GM12878 (cell line): ENCODE measurements around the gene PPP1R9B. TPM values are rescaled to one million over a fixed set of nuclear protein-coding genes. Genes with fewer than 3 reads are reported as not detected.

ENCODE experiments used
- BACH1 ChIP-seq: fragments of 450-650 bp; IDR thresholded peaks from 2 replicates; pipeline ENCODE4 v1.6.1; 2017; ENCODE audit warnings: mild to moderate bottlenecking, borderline replicate concordance
- CBFB ChIP-seq: IDR thresholded peaks from 2 replicates; pipeline ENCODE4 v1.6.1; 2016; ENCODE audit warnings: antibody characterized with exemption, low read depth
- CHD4 ChIP-seq: fragments of 200-600 bp; sonication (generic); IDR thresholded peaks from 2 replicates; pipeline ENCODE4 v1.6.1; 2016; ENCODE audit warnings: mild to moderate bottlenecking
- FOXK2 ChIP-seq: fragments of 450-650 bp; IDR thresholded peaks from 2 replicates; pipeline ENCODE4 v1.6.1; 2017; ENCODE audit warnings: mild to moderate bottlenecking, moderate library complexity
- MYB ChIP-seq: fragments of 150-350 bp; IDR thresholded peaks from 2 replicates; pipeline ENCODE4 v1.6.1; 2014; ENCODE audit warnings: mild to moderate bottlenecking, low read depth, low read length, borderline replicate concordance
- NBN ChIP-seq: fragments of 450-650 bp; IDR thresholded peaks from 2 replicates; pipeline ENCODE4 v1.6.1; 2016
- NFYA ChIP-seq: IDR thresholded peaks from 2 replicates; pipeline ENCODE4 v1.6.1; 2011; ENCODE audit warnings: low read depth, mild to moderate bottlenecking, low read length, improper control_type of control experiment, borderline replicate concordance
- NRF1 ChIP-seq: conservative IDR thresholded peaks from 2 replicates; pipeline ENCODE4 v1.6.1; 2011; ENCODE audit warnings: mild to moderate bottlenecking, low read depth, low read length, improper control_type of control experiment
- RAD51 ChIP-seq: fragments of 450-650 bp; IDR thresholded peaks from 2 replicates; pipeline ENCODE4 v1.6.1; 2016; ENCODE audit warnings: moderate library complexity, mild to moderate bottlenecking, inconsistent platforms
- RUNX3 ChIP-seq: IDR thresholded peaks from 2 replicates; pipeline ENCODE4 v1.6.1; 2012; ENCODE audit warnings: low read length, inconsistent platforms
- SMAD5 ChIP-seq: IDR thresholded peaks from 2 replicates; pipeline ENCODE4 v1.6.1; 2016; ENCODE audit warnings: antibody characterized with exemption, low read depth
- SMC3 ChIP-seq: IDR thresholded peaks from 2 replicates; pipeline ENCODE4 v1.6.1; 2011; ENCODE audit warnings: low read length, improper control_type of control experiment, borderline replicate concordance
- SPI1 ChIP-seq: IDR thresholded peaks from 2 replicates; pipeline ENCODE4 v1.6.1; 2011; ENCODE audit warnings: low read depth, mild to moderate bottlenecking, low read length, moderate library complexity, borderline replicate concordance; ENCODE audit not compliant: insufficient read depth
- SUPT20H ChIP-seq: IDR thresholded peaks from 2 replicates; pipeline ENCODE4 v1.6.1; 2011; ENCODE audit warnings: low read depth, mild to moderate bottlenecking, low read length, moderate library complexity, borderline replicate concordance; ENCODE audit not compliant: control insufficient read depth
- polyA plus RNA-seq, 11 experiments: library from polyadenylated mRNA; depleted of rRNA in 4 of 11; unstranded in 6 of 11; stranded (reverse) in 5 of 11; fragments of >200 nt; fragmentation: Nextera tagmentation in 4 of 11; fragmentation: Illumina TruSeq in 1 of 11; extraction: Ambion mirVana in 4 of 11; extraction: Trizol in 1 of 11; gene quantifications; 1 replicate in 1 of 11; 2 replicates in 10 of 11; pipeline versions ENCODE4 v1.2.1 to v1.2.3, GENCODE V29; 2011 to 2016; ENCODE audit warnings: inconsistent platforms in 2 of 11, missing spikeins in 2 of 11, low read depth in 1 of 11
- total RNA-seq, 4 experiments: library from RNA; depleted of rRNA in 3 of 4; stranded (reverse); fragments of >200 nt in 3 of 4; fragmentation: Illumina TruSeq in 1 of 4; extraction: Trizol in 1 of 4; gene quantifications; 2 replicates each; pipeline versions ENCODE4 v1.2.1 to v1.2.3, GENCODE V29; 2013 to 2021
- TF ChIP-seq, protein P1 (sequence below), 3 experiments: IDR thresholded peaks in 2 of 3; conservative IDR thresholded peaks in 1 of 3; 2 replicates each; pipeline ENCODE4 v1.5.1; 2011; ENCODE audit warnings: low read depth in 3 of 3, low read length in 3 of 3, mild to moderate bottlenecking in 3 of 3, control low read depth in 2 of 3, moderate library complexity in 2 of 3, inconsistent platforms in 1 of 3, mixed read lengths in 1 of 3; ENCODE audit not compliant: control insufficient read depth in 2 of 3, insufficient read depth in 1 of 3; ENCODE audit errors: extremely low read depth in 1 of 3
- TF ChIP-seq, protein P2 (sequence below): fragments of 450-650 bp; IDR thresholded peaks from 2 replicates; pipeline ENCODE4 v1.6.1; 2016; ENCODE audit warnings: mild to moderate bottlenecking
- TF ChIP-seq, protein P3 (sequence below): IDR thresholded peaks from 2 replicates; pipeline ENCODE4 v1.6.1; 2011; ENCODE audit warnings: low read depth, mild to moderate bottlenecking, low read length, moderate library complexity, borderline replicate concordance; ENCODE audit errors: extremely low read depth
- TF ChIP-seq, protein P4 (sequence below): IDR thresholded peaks from 2 replicates; pipeline ENCODE4 v1.6.1; 2011; ENCODE audit warnings: mild to moderate bottlenecking, low read depth, low read length, moderate library complexity; ENCODE audit not compliant: insufficient replicate concordance
- TF ChIP-seq, protein P5 (sequence below): fragments of 450-650 bp; formaldehyde crosslinking; IDR thresholded peaks from 2 replicates; pipeline ENCODE4 v1.5.0; 2022; ENCODE audit warnings: mild to moderate bottlenecking, missing genetic modification characterization

PPP1R9B gene
- total and polyA plus RNA-seq, 10 of the 15 experiments (the other 5 are each of a cell fraction or from before 2014, with no cell fraction given), result 0.20 to 107 (median 37.5) TPM

DNA sequence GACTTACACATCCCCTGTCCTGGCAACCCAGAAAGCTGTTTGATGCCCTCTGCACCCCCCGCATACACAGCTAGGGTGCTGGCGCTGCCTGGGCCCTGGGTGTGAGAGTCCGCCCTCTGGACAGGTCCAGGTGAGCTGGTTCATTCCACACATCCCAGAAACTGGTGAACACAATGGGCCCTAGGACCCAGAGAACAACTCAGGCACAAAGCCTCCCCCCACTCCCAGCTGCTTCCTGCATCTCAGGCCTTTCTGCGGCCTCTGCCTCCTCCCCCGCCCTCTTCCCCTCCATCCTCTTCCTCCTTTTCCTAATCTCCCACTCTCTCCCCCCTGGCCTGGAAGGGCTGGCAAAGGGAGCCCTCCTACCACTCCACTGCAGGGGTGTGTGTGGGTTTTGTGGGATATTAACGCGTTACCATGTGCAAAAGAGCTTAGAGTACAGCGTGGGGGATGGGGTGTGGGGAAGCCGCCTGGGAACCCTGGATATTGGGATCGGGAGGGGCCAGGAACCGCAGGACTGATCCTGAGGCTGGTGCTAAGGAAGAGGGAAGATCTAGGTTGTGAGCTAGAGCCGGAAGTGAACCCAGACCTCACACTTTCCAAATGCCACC, 1.6 kb upstream of the PPP1R9B start (continued):
- peak; percentile 73; the same call in 1 of the 2 replicates for TF ChIP-seq CBFB
- no peak for TF ChIP-seq FOXK2
- TF ChIP-seq SMAD5, result no peak
- TF ChIP-seq, protein P1, sequence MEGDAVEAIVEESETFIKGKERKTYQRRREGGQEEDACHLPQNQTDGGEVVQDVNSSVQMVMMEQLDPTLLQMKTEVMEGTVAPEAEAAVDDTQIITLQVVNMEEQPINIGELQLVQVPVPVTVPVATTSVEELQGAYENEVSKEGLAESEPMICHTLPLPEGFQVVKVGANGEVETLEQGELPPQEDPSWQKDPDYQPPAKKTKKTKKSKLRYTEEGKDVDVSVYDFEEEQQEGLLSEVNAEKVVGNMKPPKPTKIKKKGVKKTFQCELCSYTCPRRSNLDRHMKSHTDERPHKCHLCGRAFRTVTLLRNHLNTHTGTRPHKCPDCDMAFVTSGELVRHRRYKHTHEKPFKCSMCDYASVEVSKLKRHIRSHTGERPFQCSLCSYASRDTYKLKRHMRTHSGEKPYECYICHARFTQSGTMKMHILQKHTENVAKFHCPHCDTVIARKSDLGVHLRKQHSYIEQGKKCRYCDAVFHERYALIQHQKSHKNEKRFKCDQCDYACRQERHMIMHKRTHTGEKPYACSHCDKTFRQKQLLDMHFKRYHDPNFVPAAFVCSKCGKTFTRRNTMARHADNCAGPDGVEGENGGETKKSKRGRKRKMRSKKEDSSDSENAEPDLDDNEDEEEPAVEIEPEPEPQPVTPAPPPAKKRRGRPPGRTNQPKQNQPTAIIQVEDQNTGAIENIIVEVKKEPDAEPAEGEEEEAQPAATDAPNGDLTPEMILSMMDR (IDR thresholded peaks at IDR 0.05 in 2 of 3, conservative IDR thresholded peaks at IDR 0.05 in 1 of 3; ENCODE audit: control insufficient read depth in 2 of 3, extremely low read depth in 1 of 3, insufficient read depth in 1 of 3, low read depth in 3 of 3, low read length in 3 of 3), result no peak
- TF ChIP-seq, protein P2, sequence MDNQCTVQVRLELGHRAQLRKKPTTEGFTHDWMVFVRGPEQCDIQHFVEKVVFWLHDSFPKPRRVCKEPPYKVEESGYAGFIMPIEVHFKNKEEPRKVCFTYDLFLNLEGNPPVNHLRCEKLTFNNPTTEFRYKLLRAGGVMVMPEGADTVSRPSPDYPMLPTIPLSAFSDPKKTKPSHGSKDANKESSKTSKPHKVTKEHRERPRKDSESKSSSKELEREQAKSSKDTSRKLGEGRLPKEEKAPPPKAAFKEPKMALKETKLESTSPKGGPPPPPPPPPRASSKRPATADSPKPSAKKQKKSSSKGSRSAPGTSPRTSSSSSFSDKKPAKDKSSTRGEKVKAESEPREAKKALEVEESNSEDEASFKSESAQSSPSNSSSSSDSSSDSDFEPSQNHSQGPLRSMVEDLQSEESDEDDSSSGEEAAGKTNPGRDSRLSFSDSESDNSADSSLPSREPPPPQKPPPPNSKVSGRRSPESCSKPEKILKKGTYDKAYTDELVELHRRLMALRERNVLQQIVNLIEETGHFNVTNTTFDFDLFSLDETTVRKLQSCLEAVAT, result peak; percentile 80
- no peak for TF ChIP-seq NRF1
- no peak for TF ChIP-seq MYB
- TF ChIP-seq SMC3, result no peak
- TF ChIP-seq RUNX3, result no peak
- peak; percentile 58 for TF ChIP-seq SPI1
- TF ChIP-seq, protein P3, sequence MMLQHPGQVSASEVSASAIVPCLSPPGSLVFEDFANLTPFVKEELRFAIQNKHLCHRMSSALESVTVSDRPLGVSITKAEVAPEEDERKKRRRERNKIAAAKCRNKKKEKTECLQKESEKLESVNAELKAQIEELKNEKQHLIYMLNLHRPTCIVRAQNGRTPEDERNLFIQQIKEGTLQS, result no peak
- TF ChIP-seq NFYA, result no peak
- TF ChIP-seq BACH1, result no peak
- TF ChIP-seq, protein P4, sequence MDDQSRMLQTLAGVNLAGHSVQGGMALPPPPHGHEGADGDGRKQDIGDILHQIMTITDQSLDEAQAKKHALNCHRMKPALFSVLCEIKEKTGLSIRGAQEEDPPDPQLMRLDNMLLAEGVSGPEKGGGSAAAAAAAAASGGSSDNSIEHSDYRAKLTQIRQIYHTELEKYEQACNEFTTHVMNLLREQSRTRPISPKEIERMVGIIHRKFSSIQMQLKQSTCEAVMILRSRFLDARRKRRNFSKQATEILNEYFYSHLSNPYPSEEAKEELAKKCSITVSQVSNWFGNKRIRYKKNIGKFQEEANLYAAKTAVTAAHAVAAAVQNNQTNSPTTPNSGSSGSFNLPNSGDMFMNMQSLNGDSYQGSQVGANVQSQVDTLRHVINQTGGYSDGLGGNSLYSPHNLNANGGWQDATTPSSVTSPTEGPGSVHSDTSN, result peak; percentile 83
- TF ChIP-seq NBN, result peak; percentile 94
- TF ChIP-seq SUPT20H, result no peak
- TF ChIP-seq RAD51, result no peak
- TF ChIP-seq, protein P5, sequence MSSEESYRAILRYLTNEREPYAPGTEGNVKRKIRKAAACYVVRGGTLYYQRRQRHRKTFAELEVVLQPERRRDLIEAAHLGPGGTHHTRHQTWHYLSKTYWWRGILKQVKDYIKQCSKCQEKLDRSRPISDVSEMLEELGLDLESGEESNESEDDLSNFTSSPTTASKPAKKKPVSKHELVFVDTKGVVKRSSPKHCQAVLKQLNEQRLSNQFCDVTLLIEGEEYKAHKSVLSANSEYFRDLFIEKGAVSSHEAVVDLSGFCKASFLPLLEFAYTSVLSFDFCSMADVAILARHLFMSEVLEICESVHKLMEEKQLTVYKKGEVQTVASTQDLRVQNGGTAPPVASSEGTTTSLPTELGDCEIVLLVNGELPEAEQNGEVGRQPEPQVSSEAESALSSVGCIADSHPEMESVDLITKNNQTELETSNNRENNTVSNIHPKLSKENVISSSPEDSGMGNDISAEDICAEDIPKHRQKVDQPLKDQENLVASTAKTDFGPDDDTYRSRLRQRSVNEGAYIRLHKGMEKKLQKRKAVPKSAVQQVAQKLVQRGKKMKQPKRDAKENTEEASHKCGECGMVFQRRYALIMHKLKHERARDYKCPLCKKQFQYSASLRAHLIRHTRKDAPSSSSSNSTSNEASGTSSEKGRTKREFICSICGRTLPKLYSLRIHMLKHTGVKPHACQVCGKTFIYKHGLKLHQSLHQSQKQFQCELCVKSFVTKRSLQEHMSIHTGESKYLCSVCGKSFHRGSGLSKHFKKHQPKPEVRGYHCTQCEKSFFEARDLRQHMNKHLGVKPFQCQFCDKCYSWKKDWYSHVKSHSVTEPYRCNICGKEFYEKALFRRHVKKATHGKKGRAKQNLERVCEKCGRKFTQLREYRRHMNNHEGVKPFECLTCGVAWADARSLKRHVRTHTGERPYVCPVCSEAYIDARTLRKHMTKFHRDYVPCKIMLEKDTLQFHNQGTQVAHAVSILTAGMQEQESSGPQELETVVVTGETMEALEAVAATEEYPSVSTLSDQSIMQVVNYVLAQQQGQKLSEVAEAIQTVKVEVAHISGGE, result no peak
- TF ChIP-seq CHD4, result no peak
